ENCODE measurements around the gene ADD1.

The ADD1 gene

DNA sequence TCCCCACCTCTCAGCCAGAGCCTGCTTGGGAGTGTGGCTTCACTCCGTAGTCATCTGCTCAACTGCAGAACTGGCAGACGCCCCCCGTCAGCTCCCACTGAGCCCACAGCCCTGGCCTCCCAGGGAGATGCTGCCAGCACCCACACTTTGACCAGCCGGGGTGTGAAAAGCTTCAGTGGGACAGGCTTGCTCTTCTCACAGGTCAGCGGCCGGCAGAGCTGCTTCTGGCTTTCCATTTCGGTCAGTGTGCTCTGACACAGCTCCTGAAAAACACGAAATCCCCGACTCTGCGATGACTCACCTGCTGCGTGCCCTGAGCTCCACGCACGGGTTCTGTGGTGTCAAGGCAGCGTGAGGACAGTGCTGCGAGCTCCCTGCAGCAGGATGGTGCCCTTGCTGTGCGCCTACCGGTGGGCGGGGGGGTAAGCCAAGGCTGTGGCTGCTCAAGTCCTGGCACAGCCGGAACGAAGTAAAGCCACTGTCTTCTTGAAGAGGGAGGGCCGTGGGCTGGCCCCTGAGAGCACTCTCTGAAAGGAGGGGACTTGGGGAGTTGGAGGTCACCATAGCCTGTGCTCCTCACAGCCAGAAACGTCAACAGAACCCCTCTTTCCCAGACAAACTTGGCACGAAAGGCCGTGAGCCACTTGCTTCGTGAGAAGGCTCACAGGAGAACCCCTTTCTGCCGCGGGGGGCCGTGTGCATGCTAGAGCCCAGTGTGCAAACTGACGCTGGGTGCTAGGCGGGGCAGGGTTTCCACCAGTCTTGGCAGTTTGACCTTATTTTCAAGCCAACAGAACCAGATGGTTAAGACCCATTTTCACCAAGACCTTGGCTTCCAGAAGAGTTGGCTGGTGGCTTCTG is 96.0 kb downstream of the ADD1 start:
- no peak for DNase-seq (ENCODE audit: low read depth)

DNA sequence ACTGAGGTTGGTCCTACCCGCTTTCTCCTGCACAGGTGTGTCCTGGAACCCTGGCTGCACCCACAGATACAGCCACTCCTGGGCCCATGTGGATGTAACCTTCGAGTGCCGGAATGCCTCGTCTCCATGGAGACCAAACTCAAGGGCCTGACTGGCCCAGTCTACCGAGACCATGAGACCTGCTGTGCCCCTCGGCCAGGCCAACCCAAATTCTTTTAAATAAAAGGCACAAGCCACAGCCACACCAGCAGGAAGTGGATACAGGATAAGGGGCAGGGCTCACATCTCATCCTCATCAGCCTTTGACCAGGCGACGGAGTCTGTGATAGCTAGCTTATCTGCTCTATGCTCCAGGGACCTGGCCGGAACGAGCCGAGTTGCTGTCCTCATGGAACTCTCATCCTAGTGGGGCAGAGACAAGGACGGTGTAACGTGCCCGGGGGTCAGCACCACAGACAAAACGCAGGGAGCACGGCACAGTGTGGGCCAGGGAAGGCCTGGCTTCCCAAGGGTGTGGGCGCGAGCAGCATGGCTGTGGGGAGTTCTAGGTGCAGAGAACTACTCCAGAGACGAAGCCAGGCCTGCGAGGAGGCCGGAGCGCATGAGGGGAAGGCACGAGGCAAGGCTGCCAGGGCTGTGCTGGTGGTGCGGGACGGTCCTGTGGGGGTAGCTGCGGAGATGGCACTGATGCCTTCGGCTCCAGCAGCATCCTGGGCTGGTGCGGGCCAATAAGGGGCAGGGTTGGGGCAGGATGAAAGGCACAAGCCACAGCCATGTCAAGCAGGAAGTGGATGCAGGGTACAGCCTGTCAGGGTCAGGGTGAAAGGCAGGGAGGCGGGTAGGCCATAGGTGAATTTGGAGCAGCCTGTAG is 96.9 kb downstream of the ADD1 start:
- TF ChIP-seq, protein P1, sequence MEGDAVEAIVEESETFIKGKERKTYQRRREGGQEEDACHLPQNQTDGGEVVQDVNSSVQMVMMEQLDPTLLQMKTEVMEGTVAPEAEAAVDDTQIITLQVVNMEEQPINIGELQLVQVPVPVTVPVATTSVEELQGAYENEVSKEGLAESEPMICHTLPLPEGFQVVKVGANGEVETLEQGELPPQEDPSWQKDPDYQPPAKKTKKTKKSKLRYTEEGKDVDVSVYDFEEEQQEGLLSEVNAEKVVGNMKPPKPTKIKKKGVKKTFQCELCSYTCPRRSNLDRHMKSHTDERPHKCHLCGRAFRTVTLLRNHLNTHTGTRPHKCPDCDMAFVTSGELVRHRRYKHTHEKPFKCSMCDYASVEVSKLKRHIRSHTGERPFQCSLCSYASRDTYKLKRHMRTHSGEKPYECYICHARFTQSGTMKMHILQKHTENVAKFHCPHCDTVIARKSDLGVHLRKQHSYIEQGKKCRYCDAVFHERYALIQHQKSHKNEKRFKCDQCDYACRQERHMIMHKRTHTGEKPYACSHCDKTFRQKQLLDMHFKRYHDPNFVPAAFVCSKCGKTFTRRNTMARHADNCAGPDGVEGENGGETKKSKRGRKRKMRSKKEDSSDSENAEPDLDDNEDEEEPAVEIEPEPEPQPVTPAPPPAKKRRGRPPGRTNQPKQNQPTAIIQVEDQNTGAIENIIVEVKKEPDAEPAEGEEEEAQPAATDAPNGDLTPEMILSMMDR (conservative IDR thresholded peaks at IDR 0.05; ENCODE audit: control insufficient read depth, insufficient read depth, low read depth, low read length): no peak
- H3K4me3 ChIP-seq (ENCODE audit: control insufficient read depth, low read depth, low read length): no peak overlapping the region
- no peak for DNase-seq (ENCODE audit: low read depth)

More for the DNA sequence above, 96.0 kb downstream of the ADD1 start:
- H3K4me3 ChIP-seq (ENCODE audit: control insufficient read depth, low read depth, low read length): no peak overlapping the region
- TF ChIP-seq, protein P1 (conservative IDR thresholded peaks at IDR 0.05; ENCODE audit: control insufficient read depth, insufficient read depth, low read depth, low read length): no peak

DNA sequence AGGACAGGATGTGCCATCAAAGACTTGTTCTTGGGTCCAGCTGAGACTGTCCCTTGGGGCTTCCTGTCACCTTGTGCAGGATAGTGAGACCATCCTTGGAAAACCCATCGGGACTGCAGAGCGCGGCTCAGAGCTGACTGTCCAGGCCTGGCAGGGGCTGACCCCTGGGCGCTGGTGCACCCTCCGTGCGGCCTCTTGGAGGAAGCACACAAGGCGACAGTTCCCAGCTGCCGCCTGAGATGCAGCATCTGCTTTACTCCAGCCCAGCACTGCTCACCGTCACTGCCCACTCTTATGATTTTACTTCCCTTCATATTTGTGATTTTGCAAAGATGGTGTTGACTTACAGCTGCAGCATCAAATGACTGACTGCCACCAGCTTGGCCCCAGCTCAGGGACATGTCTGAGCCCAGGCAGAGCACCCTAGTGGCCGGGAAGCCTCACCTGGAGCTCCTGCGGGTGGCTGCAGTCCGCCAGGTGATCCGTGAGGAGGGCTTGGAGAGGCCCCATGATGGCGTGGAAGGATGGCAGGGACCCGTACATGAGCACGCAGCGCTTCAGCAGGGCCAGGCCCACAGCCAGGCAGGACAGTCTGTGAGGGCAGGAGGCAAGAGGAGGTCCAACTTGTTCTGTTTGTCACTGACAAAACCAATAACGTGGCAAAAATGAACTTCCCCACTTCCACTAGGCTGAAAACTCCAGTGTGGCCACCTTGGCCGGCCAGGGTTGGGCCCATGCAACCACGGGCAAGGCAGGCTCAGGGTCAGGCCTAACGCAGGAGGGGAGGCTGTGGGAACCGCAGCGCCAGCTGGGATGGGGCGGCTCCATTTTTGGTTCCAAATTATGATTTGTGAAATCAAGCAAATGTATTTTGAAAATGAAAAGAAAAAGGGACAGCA is 97.7 kb downstream of the ADD1 start:
- TF ChIP-seq, protein P1 (conservative IDR thresholded peaks at IDR 0.05; ENCODE audit: control insufficient read depth, insufficient read depth, low read depth, low read length): no peak
- no peak overlapping the region for H3K4me3 ChIP-seq (ENCODE audit: control insufficient read depth, low read depth, low read length)
- no peak for DNase-seq (ENCODE audit: low read depth)

DNA sequence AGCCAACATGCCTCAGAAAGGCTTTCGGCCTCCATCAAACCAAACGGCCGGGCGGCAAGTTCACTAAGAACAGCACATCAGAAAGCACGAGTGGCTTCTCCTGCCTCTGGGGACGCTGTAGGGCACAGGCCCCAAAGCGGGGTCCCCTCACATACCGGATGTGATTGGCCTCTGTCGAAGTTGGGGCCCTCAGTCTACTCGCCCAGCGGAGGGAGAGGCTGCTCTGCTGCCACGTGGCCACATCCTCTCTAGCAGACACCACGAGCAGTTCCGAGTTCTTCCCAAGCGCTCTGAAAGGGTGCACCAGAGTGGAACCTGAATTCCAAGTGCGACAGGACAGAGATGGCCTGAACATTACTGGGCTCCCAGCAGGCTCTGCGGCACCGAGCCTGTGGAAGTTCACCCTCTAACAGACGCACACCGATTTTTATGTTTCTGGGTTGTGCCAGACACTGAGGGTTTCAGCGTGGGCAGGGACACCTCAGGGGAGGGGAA is 98.4 kb downstream of the ADD1 start:
- H3K4me3 ChIP-seq (ENCODE audit: control insufficient read depth, low read depth, low read length): no peak overlapping the region
- DNase-seq (ENCODE audit: low read depth): no peak
- TF ChIP-seq, protein P1 (conservative IDR thresholded peaks at IDR 0.05; ENCODE audit: control insufficient read depth, insufficient read depth, low read depth, low read length): no peak

DNA sequence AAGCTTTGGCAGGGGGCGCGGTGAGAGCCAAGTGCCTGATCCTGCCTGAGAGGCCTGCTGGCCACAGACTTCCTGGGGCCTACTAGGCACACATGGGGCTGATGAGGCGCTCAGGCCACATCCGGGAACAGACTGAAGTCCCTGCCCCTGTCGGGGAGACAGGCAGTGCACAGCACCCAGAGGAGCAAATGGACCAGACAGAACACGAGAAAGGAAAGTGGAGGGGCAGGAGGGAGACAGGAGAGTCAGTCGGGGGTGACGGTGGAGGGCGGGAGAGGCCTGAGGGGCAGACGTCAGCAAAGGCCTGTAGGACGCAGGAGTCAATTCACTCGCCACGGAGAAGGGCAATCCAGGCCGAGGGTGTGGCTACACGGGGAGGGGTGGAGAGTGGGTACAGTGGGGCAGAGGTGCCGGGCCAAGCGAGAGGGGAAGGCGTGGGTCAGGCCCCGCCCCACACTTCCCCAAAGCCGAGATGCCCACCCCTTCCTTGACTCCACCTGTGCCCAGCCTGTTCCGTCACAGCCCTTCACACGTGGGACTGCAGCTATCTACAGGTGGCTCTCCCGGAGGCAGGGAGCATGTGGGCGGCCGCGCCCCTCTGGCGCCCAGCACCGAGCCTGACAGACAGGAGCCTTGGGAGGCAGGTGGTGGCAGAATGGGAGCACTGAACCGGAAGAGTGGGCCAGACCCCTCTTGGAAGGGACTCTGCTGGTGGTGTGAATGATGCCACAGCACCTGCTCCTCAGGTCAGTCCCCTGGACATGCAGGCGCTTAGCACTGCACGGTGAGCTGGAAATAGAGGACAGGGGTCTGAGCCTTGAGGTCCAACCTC is 99.1 kb downstream of the ADD1 start:
- H3K4me3 ChIP-seq (ENCODE audit: control insufficient read depth, low read depth, low read length): no peak overlapping the region

More for the DNA sequence above, 99.1 kb downstream of the ADD1 start:
- TF ChIP-seq, protein P1 (conservative IDR thresholded peaks at IDR 0.05; ENCODE audit: control insufficient read depth, insufficient read depth, low read depth, low read length): no peak
- DNase-seq (ENCODE audit: low read depth): no peak

All from fibroblast of mammary gland (primary cell).